Thyroid gland (tissue), 4 donors: ENCODE measurements around the gene AAGAB. TPM values are rescaled to one million over a fixed set of nuclear protein-coding genes. Genes with fewer than 3 reads are reported as not detected.

ENCODE experiments used
- DNase-seq, 2 donors: peaks; one replicate each; pipeline ENCODE4 v3.0.0-alpha.2; 2019
- H3K27ac ChIP-seq, 3 donors: fragments of 200-600 bp; sonication (generic); 1 replicate in 2 of 3; 2 replicates in 1 of 3; pipeline ENCODE4 v1.5.1; 2016 to 2019; ENCODE audit warnings: mild to moderate bottlenecking in 1 of 3, moderate library complexity in 1 of 3
- H3K27me3 ChIP-seq: fragments of 200-600 bp; sonication (generic); one replicate; pipeline ENCODE4 v1.5.1; 2019
- H3K36me3 ChIP-seq, 2 donors: fragments of 200-600 bp; sonication (generic); one replicate each; pipeline ENCODE4 v1.5.1; 2016 to 2019
- H3K4me1 ChIP-seq, 2 donors: fragments of 200-600 bp; sonication (generic); one replicate each; pipeline ENCODE4 v1.5.1; 2017 to 2019
- H3K4me3 ChIP-seq, 3 donors: fragments of 200-600 bp; sonication (generic); replicated peaks in 1 of 3; 1 replicate in 2 of 3; 2 replicates in 1 of 3; pipeline ENCODE4 v1.5.1; 2016; ENCODE audit warnings: mild to moderate bottlenecking in 1 of 3
- H3K9me3 ChIP-seq: fragments of 200-600 bp; sonication (generic); one replicate; pipeline ENCODE4 v1.5.1; 2017
- CTCF ChIP-seq, 6 experiments: fragments of 200-600 bp in 3 of 6; fragments of 450-650 bp in 3 of 6; sonication (generic) in 3 of 6; IDR thresholded peaks; one replicate each; pipeline ENCODE4 v1.5.1; 2016 to 2019; ENCODE audit warnings: antibody characterized with exemption in 6 of 6, mild to moderate bottlenecking in 2 of 6, inconsistent platforms in 1 of 6, moderate library complexity in 1 of 6
- POLR2A ChIP-seq, 2 donors: fragments of 450-650 bp; IDR thresholded peaks; one replicate each; pipeline ENCODE4 v1.6.1; 2017; ENCODE audit warnings: antibody characterized with exemption in 2 of 2, mild to moderate bottlenecking in 2 of 2, moderate library complexity in 1 of 2
- WGBS, 2 donors: methylation state at CpG; one replicate each; pipeline ENCODE4 v1.1.5; 2017; 5-methylcytosine and 5-hydroxymethylcytosine counted together
- intact Hi-C: fragments of 100-400 bp; cut with DNase I; formaldehyde crosslinking; loops from one replicate; pipeline ENCODE4 v1.15.1; 2023
- total RNA-seq, 4 donors: library from RNA; depleted of rRNA; stranded (reverse); fragments of >200 nt; gene quantifications; one replicate each; pipeline ENCODE4 v1.2.3, GENCODE V29; 2016

AAGAB gene
- total RNA-seq, 4 donors from 2014 or later: 53.7 to 61.9 (median 54.6) TPM

DNA sequence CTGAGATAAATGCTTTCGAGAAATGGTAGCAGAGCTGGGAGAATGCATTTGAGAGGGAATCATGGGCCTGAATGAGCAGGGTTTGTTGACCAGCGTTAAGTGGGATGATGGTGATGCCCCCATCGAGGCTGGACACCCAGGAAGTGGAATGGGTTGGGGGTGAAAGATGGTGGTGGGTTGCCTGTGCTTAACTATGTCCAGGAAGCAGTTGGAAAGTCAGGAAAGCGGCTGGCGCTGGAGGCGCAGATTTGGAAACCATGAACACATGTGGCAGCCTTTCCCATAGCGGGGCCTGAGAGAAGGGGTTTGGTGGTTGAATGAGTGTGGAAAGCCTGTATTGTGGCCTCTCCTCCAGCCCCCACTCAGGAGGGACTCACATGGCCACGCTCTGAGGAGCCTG is 80.7 kb downstream of the AAGAB start:
- Histone ChIP-seq H3K27me3 (no peaks in the 10 kb centered on the region), H3K4me3 (no peak overlapping the region), H3K4me1 (peaks cover 45 to 46% of the 10 kb centered on the region in 2 donors), H3K36me3 (peaks cover 5% of the 10 kb centered on the region in 2 donors), H3K27ac (peak overlapping the region in 2 of 3 donors; percentile 34 to 56), H3K9me3 (no peaks in the 10 kb centered on the region)
- intact Hi-C loops: no loop called here
- TF ChIP-seq CTCF (IDR thresholded peaks at IDR 0.05) (no peak), POLR2A (IDR thresholded peaks at IDR 0.05) (no peak)
- 94 to 97% methylated on average over 8 of the region's 8 CpGs for WGBS, 2 donors
- no peak for DNase-seq

GRCh38 chr15:67173005-67173404 is 81.5 kb downstream of the AAGAB start:
- Histone ChIP-seq H3K36me3 (peaks cover 5 to 9% of the 10 kb centered on the region in 2 donors), H3K4me3 (no peak overlapping the region), H3K9me3 (no peaks in the 10 kb centered on the region), H3K27me3 (no peaks in the 10 kb centered on the region), H3K27ac (peak overlapping the region in 1 of 3 donors; percentile 56), H3K4me1 (peaks cover 45 to 46% of the 10 kb centered on the region in 2 donors)
- 95 to 97% methylated on average over 8 of the region's 8 CpGs for WGBS, 2 donors
- intact Hi-C loops: no loop called here
- no peak for DNase-seq
- no peak for TF ChIP-seq CTCF (IDR thresholded peaks at IDR 0.05)
- TF ChIP-seq POLR2A (IDR thresholded peaks at IDR 0.05): no peak

- no peaks in the 10 kb centered on the region for H3K9me3 ChIP-seq
Measured at GRCh38 chr15:67172172-67172571, 82.3 kb downstream of the AAGAB start.

GRCh38 chr15:67171471-67171870 is 83.0 kb downstream of the AAGAB start:
- peak overlapping the region in 2 of 3 donors; percentile 39 to 63 for H3K27ac ChIP-seq
- intact Hi-C loops: no loop called here
- no peak for TF ChIP-seq CTCF (IDR thresholded peaks at IDR 0.05)
- no peak for TF ChIP-seq POLR2A (IDR thresholded peaks at IDR 0.05)
- no peak for DNase-seq
- H3K4me1 ChIP-seq: peaks cover 35 to 38% of the 10 kb centered on the region in 2 donors
- 38 to 61% methylated on average over 4 of the region's 4 CpGs for WGBS, 2 donors
- H3K36me3 ChIP-seq: peaks cover 10 to 24% of the 10 kb centered on the region in 2 donors
- H3K9me3 ChIP-seq: no peaks in the 10 kb centered on the region
- H3K27me3 ChIP-seq: no peaks in the 10 kb centered on the region
- H3K4me3 ChIP-seq: no peak overlapping the region

More at GRCh38 chr15:67172172-67172571, 82.3 kb downstream of the AAGAB start:
- TF ChIP-seq CTCF (IDR thresholded peaks at IDR 0.05) (no peak), POLR2A (IDR thresholded peaks at IDR 0.05) (no peak)
- Histone ChIP-seq H3K36me3 (peaks cover 6 to 17% of the 10 kb centered on the region in 2 donors), H3K27me3 (no peaks in the 10 kb centered on the region), H3K4me1 (peaks cover 42 to 45% of the 10 kb centered on the region in 2 donors), H3K4me3 (no peak overlapping the region), H3K27ac (peak overlapping the region; percentile 39 to 63 (median 44))
- DNase-seq: no peak
- intact Hi-C loops: no loop called here
- WGBS, 2 donors: 82 to 87% methylated on average over 6 of the region's 6 CpGs

DNA sequence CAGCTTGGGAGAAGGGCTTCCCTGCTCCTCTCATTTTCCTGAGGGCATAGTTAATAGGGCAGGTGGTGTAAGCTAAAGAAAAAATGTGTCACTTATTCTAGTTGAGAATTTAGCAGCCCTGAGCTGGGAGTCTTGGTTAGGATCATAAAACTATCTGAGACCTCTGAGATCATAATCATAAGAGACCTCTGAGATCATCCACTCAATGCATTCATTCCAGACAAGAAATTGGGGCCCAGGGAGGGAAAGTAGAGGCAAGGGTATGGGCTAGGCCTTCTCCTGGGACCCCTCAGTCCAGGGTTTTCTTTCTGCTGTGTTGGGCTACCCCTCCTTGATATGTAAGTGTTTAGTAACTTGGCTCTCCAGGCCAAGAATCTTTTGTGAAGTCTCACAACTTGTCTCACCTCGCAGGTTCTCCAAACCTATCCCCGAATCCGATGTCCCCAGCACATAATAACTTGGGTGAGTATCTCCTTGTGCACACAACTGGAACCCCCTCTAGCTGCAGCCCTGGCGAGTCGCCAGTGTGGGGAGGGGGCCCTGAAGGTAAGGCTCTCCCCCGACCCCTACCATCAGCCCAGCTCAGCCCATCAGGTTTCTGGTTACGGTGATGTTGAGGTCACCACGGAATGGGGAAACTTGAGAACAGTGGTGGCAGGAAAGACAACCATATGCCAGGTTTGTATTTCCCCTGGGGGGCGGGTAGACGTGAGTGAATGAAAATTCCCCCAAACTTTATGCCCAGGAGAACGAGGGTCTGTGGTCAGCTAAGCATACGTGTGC is 84.1 kb downstream of the AAGAB start:
- H3K27ac ChIP-seq: peak overlapping the region in 1 of 3 donors; percentile 59
- intact Hi-C loops: no loop called here
- WGBS, 2 donors: 76 to 79% methylated on average over 12 of the region's 12 CpGs
- peaks cover 10 to 33% of the 10 kb centered on the region in 2 donors for H3K36me3 ChIP-seq
- no peak overlapping the region for H3K4me3 ChIP-seq
- peaks cover 26 to 27% of the 10 kb centered on the region in 2 donors for H3K4me1 ChIP-seq
- TF ChIP-seq CTCF (IDR thresholded peaks at IDR 0.05) (no peak), POLR2A (IDR thresholded peaks at IDR 0.05) (no peak)
- no peaks in the 10 kb centered on the region for H3K9me3 ChIP-seq
- no peaks in the 10 kb centered on the region for H3K27me3 ChIP-seq
- DNase-seq: no peak
